Suprapubic skin (tissue), 4 donors: ENCODE data around the gene MINAR1. TPM values are rescaled to one million over a fixed set of nuclear protein-coding genes. Genes with fewer than 3 reads are reported as not detected.

Experiments
- DNase-seq, 2 donors: peaks; one replicate each; pipeline ENCODE4 v3.0.0-alpha.2; 2019; ENCODE audit warnings: low spot score in 2 of 2
- H3K27ac ChIP-seq: fragments of 200-600 bp; sonication (generic); one replicate; pipeline ENCODE4 v1.5.1; 2019
- H3K27me3 ChIP-seq: fragments of 200-600 bp; sonication (generic); one replicate; pipeline ENCODE4 v1.5.1; 2019
- H3K36me3 ChIP-seq: fragments of 200-600 bp; sonication (generic); one replicate; pipeline ENCODE4 v1.5.1; 2019
- H3K4me1 ChIP-seq: fragments of 200-600 bp; sonication (generic); one replicate; pipeline ENCODE4 v1.5.1; 2019
- H3K4me3 ChIP-seq: fragments of 200-600 bp; sonication (generic); one replicate; pipeline ENCODE4 v1.5.1; 2019; ENCODE audit warnings: mild to moderate bottlenecking
- H3K9me3 ChIP-seq: fragments of 200-600 bp; sonication (generic); one replicate; pipeline ENCODE4 v1.5.1; 2019
- CTCF ChIP-seq, 2 donors: fragments of 200-600 bp in 1 of 2; fragments of 450-650 bp in 1 of 2; sonication (generic) in 1 of 2; IDR thresholded peaks; one replicate each; pipeline ENCODE4 v1.5.1; 2016 to 2019; ENCODE audit warnings: antibody characterized with exemption in 2 of 2, mild to moderate bottlenecking in 1 of 2, moderate library complexity in 1 of 2
- EP300 ChIP-seq: sonication (generic); formaldehyde crosslinking; IDR thresholded peaks from one replicate; pipeline ENCODE4 v1.6.1; 2017; ENCODE audit warnings: antibody characterized with exemption
- POLR2A ChIP-seq, 2 donors: fragments of 450-650 bp; IDR thresholded peaks; one replicate each; pipeline ENCODE4 v1.6.1; 2017; ENCODE audit warnings: antibody characterized with exemption in 2 of 2, mild to moderate bottlenecking in 2 of 2, moderate library complexity in 2 of 2
- POLR2AphosphoS5 ChIP-seq, 3 donors: sonication (generic); formaldehyde crosslinking; IDR thresholded peaks; one replicate each; pipeline ENCODE4 v1.6.1; 2017; ENCODE audit warnings: antibody characterized with exemption in 3 of 3
- WGBS: methylation state at CpG from one replicate; pipeline ENCODE4 v1.1.5; 2018; 5-methylcytosine and 5-hydroxymethylcytosine counted together
- total RNA-seq, 4 donors: library from RNA; depleted of rRNA; stranded (reverse); fragments of >200 nt; gene quantifications; one replicate each; pipeline ENCODE4 v1.1.0, GENCODE V29; 2016

The MINAR1 gene
- total RNA-seq, 4 donors from 2014 or later = 0.23 to 1.1 (median 0.56) TPM

DNA sequence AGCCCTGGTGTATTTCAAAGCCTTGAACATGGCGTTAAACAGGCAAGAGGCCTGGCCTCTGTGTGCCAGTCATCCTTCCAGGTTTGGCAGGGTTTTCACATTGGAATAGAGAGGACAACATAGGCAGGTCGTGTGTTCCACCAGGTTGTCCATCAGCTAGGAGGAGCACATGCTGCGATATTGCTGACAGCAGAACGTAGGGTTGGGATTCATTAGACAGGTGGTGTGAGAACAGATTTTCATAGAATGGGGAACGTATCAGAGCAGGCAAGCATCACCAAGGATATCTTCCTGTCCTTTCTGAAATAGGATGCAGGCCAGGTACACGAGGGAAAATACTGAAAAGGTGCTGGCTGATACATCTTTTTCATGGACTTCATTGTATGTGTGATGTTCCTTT lies 26.4 kb downstream of the MINAR1 start:
- H3K4me1 ChIP-seq = no peaks in the 10 kb centered on the region
- no peaks in the 10 kb centered on the region for H3K9me3 ChIP-seq
- no peaks in the 10 kb centered on the region for H3K27me3 ChIP-seq
- H3K36me3 ChIP-seq = no peaks in the 10 kb centered on the region
- no peak for DNase-seq
- H3K4me3 ChIP-seq = no peak overlapping the region
- no peak for TF ChIP-seq CTCF (IDR thresholded peaks at IDR 0.05)
- no peak for TF ChIP-seq EP300
- TF ChIP-seq POLR2AphosphoS5 (IDR thresholded peaks at IDR 0.05) = no peak
- TF ChIP-seq POLR2A (IDR thresholded peaks at IDR 0.05) = no peak
- WGBS = 88% methylated on average over 6 of the region's 6 CpGs
- H3K27ac ChIP-seq = no peak overlapping the region

GRCh38 chr15:79459666-79460065 lies 27.5 kb downstream of the MINAR1 start:
- Histone ChIP-seq H3K27me3 (no peaks in the 10 kb centered on the region), H3K36me3 (no peaks in the 10 kb centered on the region), H3K9me3 (no peaks in the 10 kb centered on the region), H3K27ac (no peak overlapping the region), H3K4me1 (no peaks in the 10 kb centered on the region), H3K4me3 (no peak overlapping the region)
- TF ChIP-seq POLR2A (IDR thresholded peaks at IDR 0.05) (no peak), POLR2AphosphoS5 (IDR thresholded peaks at IDR 0.05) (no peak), EP300 (no peak)
- WGBS = 80% methylated on average over 1 of the region's 1 CpG
- no peak for DNase-seq

GRCh38 chr15:79463043-79463780 lies 31.1 kb downstream of the MINAR1 start:
- TF ChIP-seq POLR2AphosphoS5 (IDR thresholded peaks at IDR 0.05) (no peak), EP300 (no peak), CTCF (IDR thresholded peaks at IDR 0.05) (no peak), POLR2A (IDR thresholded peaks at IDR 0.05) (no peak)
- Histone ChIP-seq H3K9me3 (no peaks in the 10 kb centered on the region), H3K36me3 (no peaks in the 10 kb centered on the region), H3K4me1 (no peaks in the 10 kb centered on the region), H3K4me3 (no peak overlapping the region), H3K27me3 (no peaks in the 10 kb centered on the region), H3K27ac (no peak overlapping the region)
- no peak for DNase-seq
- 68% methylated on average over 15 of the region's 18 CpGs for WGBS

DNA sequence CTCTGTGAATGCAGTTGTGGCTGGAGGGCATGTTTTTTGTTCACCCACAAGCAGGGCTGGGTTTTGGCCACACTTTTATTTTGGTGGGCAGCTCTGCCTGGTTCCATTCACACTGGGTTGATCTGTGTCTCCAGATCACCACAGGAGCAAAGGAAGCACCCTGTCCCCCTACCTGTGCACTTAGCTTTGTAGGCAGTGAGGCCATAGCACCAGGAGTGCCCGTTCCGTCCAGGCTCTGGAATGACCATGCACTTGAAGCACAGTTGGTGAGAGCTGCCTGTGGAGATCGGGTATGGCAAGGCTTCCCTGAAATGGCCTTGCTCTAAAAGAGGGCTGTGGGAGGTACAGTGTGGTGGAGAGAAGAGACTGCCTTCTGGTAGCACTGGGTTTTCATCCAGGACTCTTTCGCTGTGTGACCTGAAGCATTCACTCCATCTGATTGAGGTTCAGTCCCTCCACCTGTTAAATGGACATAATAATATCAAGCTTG lies 31.7 kb downstream of the MINAR1 start:
- Histone ChIP-seq H3K36me3 (no peaks in the 10 kb centered on the region), H3K9me3 (no peaks in the 10 kb centered on the region), H3K27me3 (no peaks in the 10 kb centered on the region), H3K27ac (no peak overlapping the region), H3K4me3 (no peak overlapping the region), H3K4me1 (no peaks in the 10 kb centered on the region)
- TF ChIP-seq POLR2AphosphoS5 (IDR thresholded peaks at IDR 0.05) (no peak), POLR2A (IDR thresholded peaks at IDR 0.05) (no peak), CTCF (IDR thresholded peaks at IDR 0.05) (no peak), EP300 (no peak)
- WGBS = 67% methylated on average over 2 of the region's 4 CpGs
- no peak for DNase-seq

DNA sequence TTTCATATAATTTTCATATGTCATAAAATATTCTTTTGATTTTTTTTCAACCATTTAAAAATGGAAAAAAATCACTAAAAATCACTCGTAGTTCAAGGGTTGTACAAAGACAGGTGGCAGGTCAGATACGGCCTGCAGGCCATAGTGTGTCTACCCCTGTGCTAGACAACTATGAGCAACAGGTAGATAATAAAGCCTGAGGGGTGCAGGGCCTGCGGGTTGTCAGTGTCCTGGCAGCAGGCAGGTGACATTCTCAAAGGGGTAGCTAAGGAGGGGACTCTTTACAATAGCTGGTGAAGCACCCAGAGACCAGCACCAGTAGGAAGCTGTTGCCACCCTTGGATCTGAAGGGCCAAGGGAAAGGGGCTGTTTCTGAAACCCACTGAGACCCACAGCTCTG lies 34.4 kb downstream of the MINAR1 start:
- Histone ChIP-seq H3K9me3 (no peaks in the 10 kb centered on the region), H3K4me1 (no peaks in the 10 kb centered on the region), H3K27ac (no peak overlapping the region), H3K4me3 (no peak overlapping the region), H3K27me3 (no peaks in the 10 kb centered on the region), H3K36me3 (no peaks in the 10 kb centered on the region)
- no peak for TF ChIP-seq EP300
- DNase-seq = no peak
- WGBS = 82% methylated on average over 3 of the region's 3 CpGs

DNA sequence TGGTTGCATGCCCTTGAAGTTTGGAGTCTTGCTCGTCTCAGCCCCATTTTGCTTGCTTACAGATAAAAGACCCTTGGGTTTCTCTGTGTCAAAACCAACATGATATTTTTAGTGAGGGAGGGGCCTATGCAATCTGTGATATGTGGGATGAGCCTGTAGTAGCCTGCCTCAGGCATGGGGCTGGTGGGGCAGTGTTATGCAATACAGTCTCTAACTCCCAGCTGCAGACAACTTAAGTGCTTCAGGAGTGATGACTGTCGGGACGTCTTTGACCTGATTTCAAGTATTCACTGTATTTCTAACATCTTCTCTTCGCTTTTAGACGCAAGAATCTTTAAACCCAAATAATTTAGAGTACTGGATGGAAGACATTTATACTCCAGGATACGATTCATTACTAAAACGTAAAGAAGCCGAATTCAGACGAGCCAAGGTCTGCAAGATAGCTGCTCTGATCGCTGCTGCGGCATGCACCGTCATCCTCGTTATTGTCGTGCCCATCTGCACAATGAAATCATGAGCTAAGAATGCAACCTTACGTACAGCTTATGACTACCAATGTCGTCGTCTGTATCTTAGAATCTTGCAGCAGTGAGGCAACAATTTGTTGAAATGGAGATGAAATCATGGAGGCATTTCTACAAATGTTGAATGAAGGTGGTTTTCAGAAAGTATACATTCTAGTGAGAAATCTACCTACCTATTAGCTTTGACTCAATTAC lies 35.9 kb downstream of the MINAR1 start:
- H3K4me3 ChIP-seq = no peak overlapping the region
- H3K4me1 ChIP-seq = no peaks in the 10 kb centered on the region
- WGBS = 75% methylated on average over 17 of the region's 17 CpGs
- no peak overlapping the region for H3K27ac ChIP-seq
- no peaks in the 10 kb centered on the region for H3K27me3 ChIP-seq
- DNase-seq = no peak
- no peak for TF ChIP-seq POLR2AphosphoS5 (IDR thresholded peaks at IDR 0.05)
- H3K36me3 ChIP-seq = no peaks in the 10 kb centered on the region
- no peaks in the 10 kb centered on the region for H3K9me3 ChIP-seq
